K562 (cell line): ENCODE measurements around the gene DNAAF3. TPM values are rescaled to one million over a fixed set of nuclear protein-coding genes. Genes with fewer than 3 reads are reported as not detected.

Experiments used
- ARNT ChIP-seq, 2 experiments: fragments of 450-650 bp; IDR thresholded peaks; 2 replicates each; pipeline ENCODE4 v1.6.1; 2016; ENCODE audit warnings: mild to moderate bottlenecking in 1 of 2
- DIDO1 ChIP-seq: fragments of 450-650 bp; IDR thresholded peaks from 2 replicates; pipeline ENCODE4 v1.6.1; 2016; ENCODE audit warnings: low read depth, missing biosample characterization, missing genetic modification characterization
- E2F1 ChIP-seq: sonication (generic); formaldehyde crosslinking; IDR thresholded peaks from 2 replicates; pipeline ENCODE4 v1.8.1; 2023; ENCODE audit warnings: mild to moderate bottlenecking, missing genetic modification reagents, moderate library complexity
- GABPB1 ChIP-seq: sonication (generic); formaldehyde crosslinking; IDR thresholded peaks from 2 replicates; pipeline ENCODE4 v1.8.0; 2022; ENCODE audit warnings: mild to moderate bottlenecking, missing genetic modification reagents
- HDGF ChIP-seq: fragments of 450-650 bp; IDR thresholded peaks from 2 replicates; pipeline ENCODE4 v1.6.1; 2016
- HINFP ChIP-seq: fragments of 450-650 bp; conservative IDR thresholded peaks from 2 replicates; pipeline ENCODE4 v1.6.1; 2016; ENCODE audit warnings: missing genetic modification characterization, low read depth, mild to moderate bottlenecking, control low read depth, missing compliant biosample characterization
- KLF6 ChIP-seq: fragments of 250-450 bp; sonication (Bioruptor Pico); IDR thresholded peaks from 2 replicates; pipeline ENCODE4 v1.4.0; 2020; ENCODE audit warnings: mild to moderate bottlenecking, moderate library complexity, borderline replicate concordance
- MCM5 ChIP-seq: fragments of 450-650 bp; IDR thresholded peaks from 2 replicates; pipeline ENCODE4 v1.6.1; 2016; ENCODE audit warnings: low read depth
- MGA ChIP-seq: fragments of 450-650 bp; IDR thresholded peaks from 2 replicates; pipeline ENCODE4 v1.6.1; 2016; ENCODE audit warnings: mild to moderate bottlenecking, moderate library complexity
- SMAD3 ChIP-seq: fragments of 450-650 bp; formaldehyde crosslinking; conservative IDR thresholded peaks from 2 replicates; pipeline ENCODE4 v1.4.0; 2020; ENCODE audit warnings: mild to moderate bottlenecking
- SMARCE1 ChIP-seq: fragments of 450-650 bp; IDR thresholded peaks from 2 replicates; pipeline ENCODE4 v1.7.1; 2016; ENCODE audit warnings: mild to moderate bottlenecking
- SRSF9 ChIP-seq: fragments of 200-400 bp; formaldehyde crosslinking; IDR thresholded peaks from 2 replicates; pipeline ENCODE4 v1.6.1; 2017; ENCODE audit warnings: low read depth, low read length, borderline replicate concordance
- ZNF311 ChIP-seq: fragments of 250-450 bp; sonication (Bioruptor Pico); IDR thresholded peaks from 2 replicates; pipeline ENCODE4 v1.4.0; 2020; ENCODE audit warnings: mild to moderate bottlenecking, moderate library complexity
- ZNF77 ChIP-seq: fragments of 250-450 bp; sonication (Bioruptor Pico); IDR thresholded peaks from 2 replicates; pipeline ENCODE4 v1.5.0; 2020
- polyA plus RNA-seq, 8 experiments: library from polyadenylated mRNA; depleted of rRNA in 4 of 8; stranded (reverse) in 5 of 8; unstranded in 3 of 8; fragments of >200 nt; fragmentation: Nextera tagmentation in 2 of 8; fragmentation: Illumina TruSeq in 1 of 8; extraction: Ambion mirVana in 2 of 8; extraction: Trizol in 1 of 8; gene quantifications; 2 replicates each; pipeline versions ENCODE4 v1.2.1 to v1.2.3, GENCODE V29; 2011 to 2014; ENCODE audit warnings: inconsistent platforms in 1 of 8, missing spikeins in 1 of 8
- total RNA-seq, 7 experiments: library from RNA; depleted of rRNA in 6 of 7; stranded (reverse); fragments of >200 nt in 6 of 7; fragmentation: Illumina TruSeq in 2 of 7; extraction: Trizol in 2 of 7; gene quantifications; 2 replicates each; pipeline versions ENCODE4 v1.2.1 to v1.2.3, GENCODE V29; 2011 to 2021; ENCODE audit warnings: low replicate concordance in 1 of 7

DNAAF3 gene
- total and polyA plus RNA-seq, 9 of the 15 experiments (the other 6 are each of a cell fraction or from before 2014, with no cell fraction given), result 21.6 to 61.5 (median 43.0) TPM

GRCh38 chr19:55116859-55117662, 49.4 kb downstream of the DNAAF3 start, which contains the start of gene PPP1R12C (continued):
- no peak for TF ChIP-seq MGA
- TF ChIP-seq ZNF311 (CRISPR knock-in tag), result no peak
- TF ChIP-seq GABPB1 (CRISPR knock-in tag), result no peak; the same call in 1 of the 2 replicates
- TF ChIP-seq SMARCE1, result no peak
- no peak for TF ChIP-seq ARNT (IDR thresholded peaks at IDR 0.05)
- no peak for TF ChIP-seq SRSF9
- TF ChIP-seq DIDO1 (tag), result no peak
- no peak for TF ChIP-seq HDGF
- TF ChIP-seq KLF6 (CRISPR knock-in tag), result no peak
- no peak for TF ChIP-seq HINFP (tag)
- TF ChIP-seq ZNF77, result no peak
- TF ChIP-seq MCM5, result no peak
- no peak for TF ChIP-seq E2F1 (CRISPR knock-in tag)
- TF ChIP-seq SMAD3 (CRISPR knock-in tag), result no peak
